Stimulated activated CD8-positive, alpha-beta memory T cell treated with anti-CD3 and anti-CD28 coated beads, Interleukin-15, amount 100 ng/mL, for 48 hours (primary cell): Measurements from ENCODE around the gene SEMA3B.
A peak's percentile ranks its signal among the peaks of the same experiment; 100 is the strongest.
"Not testable (repeated sequence)": the region's sequence is repeated elsewhere in the genome, so short reads cannot be mapped to it uniquely, and the experiment has no call there.

Experiments used
- DNase-seq, 2 donors: peaks; one replicate each; pipeline ENCODE4 v3.0.0-alpha.2; 2020; ENCODE audit warnings: low read depth in 2 of 2

SEMA3B gene

DNA sequence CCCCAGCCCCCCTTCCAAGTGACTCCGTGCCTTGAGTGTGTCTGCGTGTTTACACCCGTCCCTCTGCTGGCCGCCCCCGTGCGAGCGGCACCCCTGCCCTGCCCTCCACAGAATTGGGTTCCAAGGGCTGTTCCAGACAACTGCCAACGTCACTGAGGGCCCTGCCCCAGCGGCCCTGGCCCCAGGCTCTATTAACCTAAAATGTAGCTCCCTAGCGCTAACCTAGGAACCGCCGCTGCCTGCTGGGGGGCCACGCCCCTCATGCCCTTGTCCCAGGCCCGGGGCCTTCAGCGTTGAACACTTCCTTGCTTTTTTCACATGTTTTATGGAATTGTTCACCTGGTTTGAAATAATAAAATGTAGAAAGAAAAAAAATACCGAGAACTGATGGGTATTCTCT lies 10.0 kb upstream of the SEMA3B start:
- no peak for DNase-seq

DNA sequence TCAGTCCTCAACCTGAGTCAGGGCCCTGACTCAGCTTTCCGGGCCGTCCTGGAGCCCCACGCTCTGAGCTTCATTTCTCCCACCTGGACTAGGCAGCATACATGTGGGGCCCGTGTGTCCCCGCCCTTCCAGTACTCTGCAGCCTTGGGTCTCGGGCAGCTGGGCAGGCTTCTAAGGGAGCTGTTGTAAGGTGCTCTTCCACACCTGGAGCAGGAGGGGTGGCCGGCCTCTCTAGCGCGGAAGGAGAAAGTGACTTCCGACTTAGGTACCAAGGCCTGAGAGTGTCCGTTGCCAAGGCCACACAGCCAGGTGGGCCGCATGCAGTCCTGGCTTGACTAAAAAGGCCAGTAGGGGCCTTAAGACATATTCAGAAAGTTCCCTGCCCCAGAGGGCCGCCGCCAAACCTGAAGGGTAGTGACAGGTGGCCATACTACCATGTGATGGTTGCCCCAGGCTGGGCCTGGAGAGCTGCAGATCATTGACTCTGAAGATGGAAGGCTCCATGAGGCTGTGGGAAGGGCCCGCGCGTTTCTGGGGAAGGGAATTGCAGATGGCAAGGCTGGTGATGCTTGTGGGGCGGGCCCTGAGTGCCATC lies 9.4 kb upstream of the SEMA3B start:
- no peak for DNase-seq

DNA sequence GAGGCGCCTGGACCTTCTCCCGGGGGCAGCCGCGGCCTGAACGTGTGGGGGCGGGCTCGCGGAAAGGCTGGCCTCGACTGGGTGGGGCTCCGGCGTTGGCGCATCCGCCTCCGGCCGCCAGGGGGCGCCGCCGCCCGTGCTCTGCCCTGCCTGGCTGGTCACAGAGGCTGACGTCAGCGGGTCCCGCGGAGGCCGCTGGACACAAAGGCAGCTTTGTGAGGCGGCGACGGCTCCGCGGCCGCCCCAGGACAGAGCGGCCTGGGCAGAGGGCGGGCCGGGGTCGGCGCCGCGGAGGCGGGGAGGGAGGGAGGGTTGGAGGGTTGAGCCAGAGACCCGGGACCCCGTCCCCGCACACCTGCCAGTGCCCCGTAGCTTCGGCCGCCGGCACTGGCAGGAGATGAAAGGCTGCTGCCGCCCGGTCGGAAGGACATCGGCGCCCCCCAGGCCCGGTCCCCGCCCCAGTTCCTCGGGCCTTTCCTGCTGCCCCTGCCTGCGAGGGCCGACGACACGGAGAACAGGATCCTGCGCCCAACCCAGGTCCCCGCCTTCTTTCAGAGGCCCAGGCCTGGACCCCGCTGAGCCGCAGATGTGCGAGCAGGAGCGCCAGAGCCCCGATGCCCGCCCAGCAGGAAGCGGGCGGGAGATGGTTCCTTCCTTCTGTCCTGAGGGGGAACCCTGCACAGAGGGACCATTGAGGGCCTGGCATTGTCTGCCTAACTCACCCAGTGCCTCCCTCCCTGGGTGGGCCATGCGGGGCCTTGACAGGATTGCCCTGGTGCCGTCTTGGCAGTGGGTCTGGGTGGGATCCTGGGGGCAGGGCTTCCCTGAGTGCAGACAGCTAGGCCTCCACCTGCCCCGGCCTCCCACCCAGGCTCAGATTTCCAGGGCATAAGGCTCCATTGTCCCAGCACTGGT lies 8.7 kb upstream of the SEMA3B start:
- peak; percentile 85 for DNase-seq

DNA sequence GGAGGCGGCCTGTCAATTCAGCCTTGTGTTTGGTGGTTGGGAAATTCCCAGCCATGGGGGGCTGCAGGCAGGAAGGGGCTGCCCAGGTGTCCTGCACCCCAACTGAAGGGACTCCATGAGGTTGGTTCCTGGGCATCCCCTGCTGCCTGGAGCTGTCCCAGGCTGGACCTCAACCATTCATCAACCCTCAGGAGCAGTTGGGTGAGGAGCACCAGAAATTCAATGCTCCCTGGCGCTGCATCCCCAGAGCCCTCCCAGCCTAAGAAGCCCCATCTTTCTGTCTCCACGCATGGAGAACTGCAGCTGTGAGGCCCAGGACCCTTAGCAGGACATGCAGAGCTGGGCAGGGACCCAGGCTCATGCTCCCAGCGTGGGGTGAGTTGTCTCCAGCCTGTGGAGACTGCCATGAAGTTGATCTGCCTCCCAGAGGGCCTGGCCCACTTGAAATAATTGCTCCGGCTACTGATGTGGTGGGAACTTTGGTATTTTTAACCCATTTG lies 8.0 kb upstream of the SEMA3B start:
- DNase-seq: no peak

DNA sequence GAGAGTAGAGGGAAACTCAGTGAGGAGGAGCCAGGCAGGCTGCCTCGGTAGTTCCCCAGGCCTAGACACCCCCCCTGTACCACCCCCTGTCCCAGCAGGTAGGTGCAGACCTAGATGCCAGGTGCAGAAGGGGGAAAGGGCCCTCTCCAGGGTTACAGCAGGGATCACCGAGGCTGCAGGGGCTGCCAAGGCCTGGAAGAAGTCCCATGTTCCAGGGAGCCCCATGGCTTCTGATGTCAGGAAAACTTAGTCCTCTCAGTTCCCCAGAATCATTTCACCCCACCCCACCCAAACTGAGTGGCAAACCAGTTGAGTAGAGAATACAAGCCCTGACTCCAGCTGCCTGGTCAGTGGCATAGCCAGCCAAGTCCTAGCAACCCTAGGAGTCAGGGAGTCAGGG lies 7.4 kb upstream of the SEMA3B start:
- DNase-seq: no peak

DNA sequence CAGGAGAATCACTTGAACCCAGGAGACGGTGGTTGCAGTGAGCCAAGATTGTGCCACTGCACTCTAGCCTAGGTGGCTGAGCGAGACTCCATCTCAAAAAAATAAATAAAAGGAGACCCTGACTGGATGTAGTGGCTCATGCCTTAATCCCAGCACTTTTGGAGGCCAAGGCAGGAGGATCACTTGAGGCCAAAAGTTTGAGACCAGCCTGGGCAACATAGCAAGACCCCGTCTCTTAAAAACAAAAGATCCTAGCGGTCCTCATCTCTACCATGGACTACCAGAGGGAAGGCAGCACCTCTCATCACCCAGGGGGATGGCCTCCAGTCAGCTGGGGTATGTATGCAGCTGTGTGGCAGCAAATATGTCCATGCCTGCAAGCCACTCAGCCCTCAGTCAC lies 6.7 kb upstream of the SEMA3B start:
- DNase-seq: not testable (repeated sequence)

DNA sequence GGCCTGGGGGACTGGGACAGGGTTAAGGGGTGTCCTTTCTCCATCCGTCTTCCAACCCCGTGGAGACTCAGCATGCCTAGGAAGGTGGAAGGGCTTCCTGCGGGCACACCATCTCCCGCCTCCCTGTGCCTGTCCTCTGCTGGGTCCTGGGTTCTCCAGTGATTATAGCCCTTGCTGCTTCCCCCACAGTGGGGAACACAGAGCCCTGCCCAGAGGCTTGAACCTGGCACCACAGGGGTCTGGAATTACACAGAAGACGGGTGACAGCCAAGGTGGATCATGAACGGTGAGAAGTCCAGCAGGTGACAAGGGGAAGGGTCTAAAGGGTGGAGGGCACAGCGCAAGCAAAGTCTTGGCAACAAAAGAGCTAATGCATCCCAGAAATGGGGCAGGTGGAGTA lies 6.2 kb upstream of the SEMA3B start:
- no peak for DNase-seq

DNA sequence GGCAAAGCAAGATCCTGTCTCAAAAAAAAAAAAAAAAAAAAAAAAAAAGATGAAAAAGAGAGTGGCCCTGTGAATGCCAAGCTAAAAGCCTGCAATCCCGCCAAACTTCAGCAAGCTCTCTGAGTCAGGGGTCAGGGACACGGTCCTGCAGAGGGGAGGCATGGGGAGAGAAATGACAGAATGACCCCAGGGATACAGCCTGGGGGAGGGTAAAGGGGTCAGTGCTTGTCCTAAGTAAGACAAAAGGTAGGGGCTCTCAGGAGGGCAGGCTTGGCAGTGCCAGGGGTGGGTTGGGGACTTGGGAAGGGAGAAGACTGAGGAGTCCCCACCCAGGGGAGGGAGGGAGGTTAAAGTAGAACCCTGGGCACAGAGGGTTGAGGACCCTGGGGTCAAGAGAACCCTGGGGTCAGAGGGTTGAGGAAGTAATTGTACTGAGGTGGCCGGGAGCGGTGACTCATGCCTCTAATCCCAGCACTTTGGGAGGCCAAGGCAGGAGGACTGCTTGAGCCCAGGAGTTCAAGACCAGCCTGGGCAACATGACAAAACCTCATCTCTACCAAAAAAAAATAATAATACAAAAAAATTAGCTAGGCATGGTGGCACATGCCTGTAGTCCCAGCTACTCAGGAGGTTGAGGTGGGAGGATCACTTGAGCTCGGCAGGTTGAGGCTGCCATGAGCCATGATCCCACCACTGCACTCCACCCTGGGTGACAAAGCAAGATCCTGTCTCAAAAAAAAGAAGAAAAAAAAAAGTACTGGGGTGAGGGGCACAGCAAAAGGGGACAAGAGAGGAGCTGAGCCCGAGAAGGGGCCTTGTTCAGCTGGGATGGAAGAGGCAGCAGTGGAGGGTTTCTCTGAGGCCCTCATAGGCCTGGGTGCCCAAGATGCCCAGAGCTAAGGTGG lies 5.2 kb upstream of the SEMA3B start:
- no peak for DNase-seq

DNA sequence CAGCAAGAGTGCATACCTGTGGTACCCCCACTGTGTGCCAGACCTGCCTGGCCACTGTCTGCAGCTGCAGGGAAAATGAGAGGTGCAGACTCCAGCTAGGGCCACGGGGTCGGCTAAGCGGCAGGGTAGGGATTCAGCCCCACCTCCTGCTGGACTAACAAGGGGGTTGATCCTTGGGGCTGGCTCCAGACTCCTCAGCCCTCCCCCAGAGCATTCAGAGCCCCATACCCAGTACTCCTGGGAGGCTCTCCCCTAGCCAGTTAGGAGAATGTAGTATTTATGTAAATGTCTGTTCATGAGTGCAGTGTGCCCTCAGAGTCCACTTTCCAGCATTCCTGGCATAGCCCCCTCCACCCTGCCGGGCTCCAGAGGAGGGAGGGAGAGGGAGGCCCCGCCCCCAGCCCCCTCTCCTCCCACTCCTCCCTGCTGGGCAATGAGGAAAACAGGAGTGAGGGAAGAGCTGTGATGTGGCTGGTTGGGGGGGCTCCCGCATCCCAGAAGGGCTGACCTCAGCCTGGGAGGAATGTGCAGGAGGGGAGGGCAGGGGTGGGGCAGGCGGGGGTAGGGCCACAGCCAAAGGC lies 4.5 kb upstream of the SEMA3B start:
- DNase-seq: no peak

DNA sequence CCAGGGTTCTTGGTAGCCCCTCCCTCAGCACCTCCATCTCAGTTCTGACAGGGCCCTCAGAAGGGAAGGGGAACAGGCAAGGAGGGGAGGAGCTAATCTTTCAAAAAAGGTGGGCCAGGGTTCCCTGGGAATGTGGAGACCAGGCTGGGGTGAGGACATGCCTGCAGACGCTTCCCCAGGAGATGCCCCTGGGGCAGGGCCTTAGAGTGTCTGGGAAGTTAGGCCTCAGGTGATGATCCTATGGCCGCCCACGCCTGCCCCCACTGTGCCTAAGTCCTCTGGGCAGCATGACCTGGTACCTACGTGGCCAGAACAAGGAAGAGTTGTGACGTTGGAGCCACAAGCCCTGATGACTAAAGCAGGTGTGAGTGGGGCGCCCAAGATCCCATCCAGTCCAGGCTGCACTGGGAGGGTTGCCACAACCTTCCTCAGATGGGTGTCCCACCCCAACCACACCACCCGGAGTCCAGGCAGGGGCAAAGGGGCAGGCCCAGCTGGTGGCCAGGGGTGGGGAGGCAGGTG lies 3.9 kb upstream of the SEMA3B start:
- no peak for DNase-seq

DNA sequence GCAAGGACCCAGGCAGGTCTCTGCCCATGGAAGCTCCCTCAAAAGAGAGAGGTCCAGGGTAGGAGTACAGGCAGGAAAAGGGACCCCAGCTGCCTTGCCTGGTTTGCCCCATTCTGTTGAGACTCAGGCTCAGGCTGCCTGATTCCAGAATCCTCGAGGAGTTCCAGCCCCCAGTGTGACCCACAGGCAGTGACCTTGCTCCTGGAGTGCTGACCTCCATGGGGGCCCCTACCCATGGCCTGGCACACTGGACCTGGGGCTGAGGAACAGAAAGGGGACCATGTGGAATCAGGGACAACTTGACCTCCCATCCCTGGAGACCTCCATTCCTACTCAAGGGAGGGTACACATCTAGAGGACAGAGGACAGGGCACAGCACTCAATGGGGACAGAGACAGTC lies 3.4 kb upstream of the SEMA3B start:
- no peak for DNase-seq

DNA sequence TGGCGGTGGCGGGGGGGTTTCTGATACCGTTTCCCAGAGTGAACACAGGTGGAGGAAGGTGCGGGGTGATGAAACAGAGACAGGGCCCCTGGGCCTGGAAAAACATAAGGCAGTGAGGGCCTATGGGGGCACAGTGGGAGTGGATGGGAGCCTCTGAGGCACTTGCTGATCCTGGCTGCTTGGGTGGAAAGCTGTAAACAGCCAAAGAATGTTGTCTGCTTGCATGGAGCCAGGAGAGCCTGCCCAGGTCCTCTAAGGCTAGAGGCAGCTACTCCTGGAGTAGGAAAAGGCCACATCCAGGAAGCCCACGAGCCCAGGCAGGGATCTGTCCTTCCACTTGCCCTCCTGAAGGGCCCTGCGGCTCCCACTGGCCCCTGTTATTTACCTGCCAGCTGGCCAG lies 2.9 kb upstream of the SEMA3B start:
- DNase-seq: no peak

DNA sequence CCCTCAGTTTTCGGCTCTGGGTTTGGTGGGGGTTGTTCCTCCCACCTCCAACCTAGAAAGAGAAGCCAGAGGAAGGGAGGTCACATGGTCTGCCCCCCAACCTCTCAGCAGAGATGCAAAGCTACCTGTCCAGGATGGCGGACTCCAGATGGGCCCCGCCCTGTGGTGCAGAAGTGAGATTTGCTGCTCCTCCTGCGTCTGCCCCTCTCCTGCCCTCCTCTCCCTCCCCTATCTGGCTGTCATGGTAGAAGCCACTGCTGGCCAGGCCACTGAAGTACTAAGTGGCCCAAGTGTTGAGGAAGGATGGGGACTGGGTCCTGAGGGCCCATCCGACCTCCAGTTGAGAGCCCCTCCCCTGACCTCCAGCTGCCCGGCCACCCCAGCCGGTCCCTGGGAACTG lies 2.1 kb upstream of the SEMA3B start:
- no peak for DNase-seq

DNA sequence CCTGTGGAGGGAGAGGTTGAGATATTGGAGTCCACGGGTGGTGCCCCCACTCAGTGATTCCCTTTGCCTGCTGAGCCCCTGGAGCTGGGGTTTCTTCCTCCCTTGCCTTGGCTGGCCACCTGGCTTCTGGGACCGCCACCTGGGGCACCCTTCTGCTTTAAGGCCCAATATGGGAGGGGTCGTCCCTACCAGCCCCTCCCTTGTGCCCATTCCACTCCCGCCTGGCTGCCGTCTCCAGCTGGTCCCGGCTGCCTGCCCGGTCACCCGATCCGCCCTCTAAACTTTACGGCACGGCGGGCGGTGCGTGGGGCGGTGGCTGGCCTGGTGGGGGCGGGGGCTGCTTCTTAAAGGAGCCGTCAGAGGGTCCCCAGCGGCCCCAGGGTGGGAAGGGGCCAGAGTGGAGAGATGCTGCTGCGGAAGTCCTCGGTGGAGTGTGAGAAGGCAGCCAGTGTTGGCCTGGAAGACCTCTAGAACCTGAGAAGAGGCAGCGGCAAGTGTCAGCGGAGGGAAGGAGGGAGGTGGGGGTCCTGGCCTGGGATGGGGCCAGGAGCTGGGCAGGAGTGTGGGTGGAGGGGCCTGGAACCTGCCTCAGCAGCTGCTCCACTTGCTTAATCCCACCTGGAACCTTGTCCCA lies 1.6 kb upstream of the SEMA3B start:
- DNase-seq: no peak

DNA sequence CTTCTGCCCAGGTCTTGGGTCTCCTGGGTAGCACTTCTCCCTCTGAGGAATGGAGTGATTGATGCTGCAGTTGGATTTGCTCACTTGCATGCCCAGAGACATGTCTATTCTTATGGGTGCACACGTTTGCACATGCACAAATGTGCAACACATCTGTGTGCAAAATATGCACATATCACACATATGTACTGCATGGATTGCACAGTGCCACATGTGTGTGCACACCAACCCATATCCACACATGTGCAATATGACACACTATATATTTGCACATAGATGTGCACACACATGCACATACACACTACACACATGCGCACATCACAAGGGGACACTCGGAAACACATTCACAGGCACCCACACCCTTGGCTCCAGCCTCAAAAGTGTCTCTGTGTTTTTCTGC lies 671 bp upstream of the SEMA3B start:
- DNase-seq: no peak

DNA sequence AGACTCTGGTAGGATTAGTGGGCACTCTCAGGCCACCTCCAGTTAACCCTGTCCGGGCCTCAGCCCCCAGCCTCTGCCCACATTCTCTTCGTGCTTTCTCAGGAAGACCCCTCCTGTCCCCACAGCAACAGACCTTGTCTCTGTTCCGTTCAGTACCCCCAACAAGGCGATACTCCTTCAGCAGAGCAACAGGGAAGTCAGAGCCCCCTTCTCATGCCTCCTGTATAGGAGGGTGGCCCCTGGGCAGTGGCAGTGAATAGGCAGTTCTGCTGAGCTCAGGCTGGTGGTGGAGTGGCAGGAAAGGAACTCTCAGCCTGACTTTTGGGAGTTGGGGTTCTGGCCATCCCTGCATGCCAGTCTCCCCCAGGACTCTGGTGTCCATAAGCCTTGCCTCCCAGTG lies 513 bp downstream of the SEMA3B start:
- DNase-seq: no peak

DNA sequence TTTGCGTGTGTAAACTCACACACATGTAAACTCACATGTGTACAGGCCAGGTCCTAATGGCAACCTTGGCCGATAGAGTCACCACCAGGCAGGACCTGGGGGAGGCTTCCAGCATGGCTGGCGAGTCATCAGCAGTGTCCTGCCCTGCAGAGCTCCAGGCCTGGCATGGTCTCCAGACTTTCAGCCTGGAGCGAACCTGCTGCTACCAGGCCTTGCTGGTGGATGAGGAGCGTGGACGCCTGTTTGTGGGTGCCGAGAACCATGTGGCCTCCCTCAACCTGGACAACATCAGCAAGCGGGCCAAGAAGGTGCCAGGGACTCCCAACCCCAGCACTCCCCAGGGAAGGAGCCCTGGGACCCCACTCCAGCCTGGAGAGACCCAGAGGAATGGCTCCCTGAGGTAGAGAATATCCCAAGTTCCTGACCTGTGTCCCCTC lies 1.0 kb downstream of the SEMA3B start:
- no peak for DNase-seq

DNA sequence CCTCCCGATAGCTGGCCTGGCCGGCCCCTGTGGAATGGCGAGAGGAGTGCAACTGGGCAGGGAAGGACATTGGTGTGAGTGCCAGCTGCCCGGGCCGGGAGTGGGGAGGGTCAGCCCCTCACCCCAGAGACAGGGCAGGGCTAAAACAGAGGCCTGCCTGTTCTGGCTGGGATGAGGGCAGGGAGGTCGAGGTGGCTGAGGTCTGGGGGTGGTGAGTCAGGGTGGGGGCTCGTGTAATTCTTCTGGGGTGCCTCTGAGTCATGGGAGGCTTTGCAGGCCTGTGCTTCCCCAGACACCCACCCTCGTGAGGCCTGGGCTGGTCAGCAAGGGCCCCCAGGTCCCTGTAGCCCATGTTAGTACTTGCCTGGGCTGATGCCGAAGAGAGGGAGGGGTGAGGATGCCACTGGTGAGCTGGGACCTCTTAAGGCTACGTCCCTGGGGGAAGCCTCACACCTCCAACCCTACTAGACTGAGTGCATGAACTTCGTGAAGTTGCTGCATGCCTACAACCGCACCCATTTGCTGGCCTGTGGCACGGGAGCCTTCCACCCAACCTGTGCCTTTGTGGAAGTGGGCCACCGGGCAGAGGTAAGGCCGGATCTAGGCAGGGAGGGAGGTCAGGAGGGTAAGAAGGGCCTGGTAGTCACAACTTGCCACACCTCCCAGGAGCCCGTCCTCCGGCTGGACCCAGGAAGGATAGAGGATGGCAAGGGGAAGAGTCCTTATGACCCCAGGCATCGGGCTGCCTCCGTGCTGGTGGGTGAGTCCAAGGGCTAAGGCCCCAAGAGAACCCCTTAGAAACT lies 1.7 kb downstream of the SEMA3B start:
- DNase-seq: no peak

DNA sequence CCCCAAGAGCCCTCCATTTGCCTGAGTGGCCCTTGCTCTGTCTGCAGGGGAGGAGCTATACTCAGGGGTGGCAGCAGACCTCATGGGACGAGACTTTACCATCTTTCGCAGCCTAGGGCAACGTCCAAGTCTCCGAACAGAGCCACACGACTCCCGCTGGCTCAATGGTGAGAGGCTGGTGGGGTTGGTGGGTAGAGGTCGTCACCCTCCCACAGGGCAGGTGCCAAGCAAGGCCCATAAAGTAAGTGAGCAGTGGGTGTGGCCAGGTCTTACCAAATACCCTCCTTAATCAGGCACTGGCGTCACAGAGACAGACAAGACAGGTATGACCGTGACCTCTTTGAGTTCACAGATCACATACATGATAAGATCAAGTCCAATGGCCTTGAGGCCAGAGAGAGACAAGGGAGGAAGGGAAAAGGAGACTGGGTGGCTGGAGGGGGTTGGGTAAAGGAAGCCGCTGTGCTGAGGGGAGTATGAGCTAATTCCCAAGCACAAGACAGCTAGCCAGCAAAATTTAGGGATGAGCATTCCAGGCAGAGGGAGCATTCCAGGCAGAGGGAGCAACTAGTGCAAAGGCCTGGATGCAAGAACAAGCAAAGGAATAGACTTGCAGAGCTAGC lies 2.5 kb downstream of the SEMA3B start:
- DNase-seq: no peak

DNA sequence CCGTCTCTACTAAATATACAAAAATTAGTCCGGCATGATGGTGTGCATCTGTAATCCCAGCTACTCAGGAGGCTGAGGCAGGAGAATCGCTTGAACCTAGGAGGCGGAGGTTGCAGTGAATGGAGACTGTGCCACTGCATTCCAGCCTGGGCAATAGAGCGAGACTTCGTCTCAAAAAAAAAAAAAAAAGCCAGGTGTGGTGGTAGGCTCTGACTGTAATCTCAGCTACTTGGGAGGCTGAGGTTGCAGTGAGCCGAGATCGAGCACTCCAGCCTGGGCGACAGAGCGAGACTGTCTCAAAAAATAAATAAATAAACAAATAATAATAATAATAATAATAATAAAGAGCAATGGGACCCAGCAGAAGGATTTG lies 3.6 kb downstream of the SEMA3B start:
- DNase-seq: not testable (repeated sequence)
